ENCODE measurements around the gene MVB12A. TPM values are rescaled to one million over a fixed set of nuclear protein-coding genes. Genes with fewer than 3 reads are reported as not detected.

MVB12A gene
- total and polyA plus RNA-seq, 9 of the 15 experiments (the other 6 are each of a cell fraction or from before 2014, with no cell fraction given) = 1.2 to 46.2 (median 22.4) TPM

- TF ChIP-seq CHD4 (IDR thresholded peaks at IDR 0.05; ENCODE audit: insufficient read depth, insufficient replicate concordance, low read depth, low read length, poor library complexity, severe bottlenecking) (peak; percentile 64), PCBP1 (IDR thresholded peaks at IDR 0.05; ENCODE audit: low read depth, low read length, poor library complexity, severe bottlenecking) (no peak), HDGF (IDR thresholded peaks at IDR 0.05) (peak; percentile 99), ZBED1 (IDR thresholded peaks at IDR 0.05) (no peak), FOXO4 (CRISPR knock-in tag; IDR thresholded peaks at IDR 0.05) (no peak), ZZZ3 (IDR thresholded peaks at IDR 0.05) (no peak), GABPB1 (CRISPR knock-in tag; IDR thresholded peaks at IDR 0.05) (peak; percentile 79), ZNF79 (CRISPR knock-in tag; IDR thresholded peaks at IDR 0.05; ENCODE audit: low read depth) (no peak), ZNF830 (CRISPR knock-in tag; IDR thresholded peaks at IDR 0.05) (peak; percentile 79; the same call in 1 of the 2 replicates), TBP (optimal IDR thresholded peaks at IDR 0.05; ENCODE audit: low read depth, low read length) (no peak), LEF1 (IDR thresholded peaks at IDR 0.05) (no peak), ARID1B (IDR thresholded peaks at IDR 0.05) (peak; percentile 63), ZNF121 (CRISPR knock-in tag; conservative IDR thresholded peaks at IDR 0.05) (peak; percentile 99)
- TF ChIP-seq, protein P1, sequence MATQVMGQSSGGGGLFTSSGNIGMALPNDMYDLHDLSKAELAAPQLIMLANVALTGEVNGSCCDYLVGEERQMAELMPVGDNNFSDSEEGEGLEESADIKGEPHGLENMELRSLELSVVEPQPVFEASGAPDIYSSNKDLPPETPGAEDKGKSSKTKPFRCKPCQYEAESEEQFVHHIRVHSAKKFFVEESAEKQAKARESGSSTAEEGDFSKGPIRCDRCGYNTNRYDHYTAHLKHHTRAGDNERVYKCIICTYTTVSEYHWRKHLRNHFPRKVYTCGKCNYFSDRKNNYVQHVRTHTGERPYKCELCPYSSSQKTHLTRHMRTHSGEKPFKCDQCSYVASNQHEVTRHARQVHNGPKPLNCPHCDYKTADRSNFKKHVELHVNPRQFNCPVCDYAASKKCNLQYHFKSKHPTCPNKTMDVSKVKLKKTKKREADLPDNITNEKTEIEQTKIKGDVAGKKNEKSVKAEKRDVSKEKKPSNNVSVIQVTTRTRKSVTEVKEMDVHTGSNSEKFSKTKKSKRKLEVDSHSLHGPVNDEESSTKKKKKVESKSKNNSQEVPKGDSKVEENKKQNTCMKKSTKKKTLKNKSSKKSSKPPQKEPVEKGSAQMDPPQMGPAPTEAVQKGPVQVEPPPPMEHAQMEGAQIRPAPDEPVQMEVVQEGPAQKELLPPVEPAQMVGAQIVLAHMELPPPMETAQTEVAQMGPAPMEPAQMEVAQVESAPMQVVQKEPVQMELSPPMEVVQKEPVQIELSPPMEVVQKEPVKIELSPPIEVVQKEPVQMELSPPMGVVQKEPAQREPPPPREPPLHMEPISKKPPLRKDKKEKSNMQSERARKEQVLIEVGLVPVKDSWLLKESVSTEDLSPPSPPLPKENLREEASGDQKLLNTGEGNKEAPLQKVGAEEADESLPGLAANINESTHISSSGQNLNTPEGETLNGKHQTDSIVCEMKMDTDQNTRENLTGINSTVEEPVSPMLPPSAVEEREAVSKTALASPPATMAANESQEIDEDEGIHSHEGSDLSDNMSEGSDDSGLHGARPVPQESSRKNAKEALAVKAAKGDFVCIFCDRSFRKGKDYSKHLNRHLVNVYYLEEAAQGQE (IDR thresholded peaks at IDR 0.05; ENCODE audit: borderline replicate concordance) = peak; percentile 88
- TF ChIP-seq, protein P1 (CRISPR knock-in tag; IDR thresholded peaks at IDR 0.05; ENCODE audit: low read depth) = peak; percentile 63; the same call in 1 of the 2 replicates
- TF ChIP-seq, protein P2, sequence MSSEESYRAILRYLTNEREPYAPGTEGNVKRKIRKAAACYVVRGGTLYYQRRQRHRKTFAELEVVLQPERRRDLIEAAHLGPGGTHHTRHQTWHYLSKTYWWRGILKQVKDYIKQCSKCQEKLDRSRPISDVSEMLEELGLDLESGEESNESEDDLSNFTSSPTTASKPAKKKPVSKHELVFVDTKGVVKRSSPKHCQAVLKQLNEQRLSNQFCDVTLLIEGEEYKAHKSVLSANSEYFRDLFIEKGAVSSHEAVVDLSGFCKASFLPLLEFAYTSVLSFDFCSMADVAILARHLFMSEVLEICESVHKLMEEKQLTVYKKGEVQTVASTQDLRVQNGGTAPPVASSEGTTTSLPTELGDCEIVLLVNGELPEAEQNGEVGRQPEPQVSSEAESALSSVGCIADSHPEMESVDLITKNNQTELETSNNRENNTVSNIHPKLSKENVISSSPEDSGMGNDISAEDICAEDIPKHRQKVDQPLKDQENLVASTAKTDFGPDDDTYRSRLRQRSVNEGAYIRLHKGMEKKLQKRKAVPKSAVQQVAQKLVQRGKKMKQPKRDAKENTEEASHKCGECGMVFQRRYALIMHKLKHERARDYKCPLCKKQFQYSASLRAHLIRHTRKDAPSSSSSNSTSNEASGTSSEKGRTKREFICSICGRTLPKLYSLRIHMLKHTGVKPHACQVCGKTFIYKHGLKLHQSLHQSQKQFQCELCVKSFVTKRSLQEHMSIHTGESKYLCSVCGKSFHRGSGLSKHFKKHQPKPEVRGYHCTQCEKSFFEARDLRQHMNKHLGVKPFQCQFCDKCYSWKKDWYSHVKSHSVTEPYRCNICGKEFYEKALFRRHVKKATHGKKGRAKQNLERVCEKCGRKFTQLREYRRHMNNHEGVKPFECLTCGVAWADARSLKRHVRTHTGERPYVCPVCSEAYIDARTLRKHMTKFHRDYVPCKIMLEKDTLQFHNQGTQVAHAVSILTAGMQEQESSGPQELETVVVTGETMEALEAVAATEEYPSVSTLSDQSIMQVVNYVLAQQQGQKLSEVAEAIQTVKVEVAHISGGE (CRISPR knock-in tag; IDR thresholded peaks at IDR 0.05) = 0 out of 6 replicates have a peak, but pooled peaks of 1 of the 3 experiments have one; percentile 32
Observed at GRCh38 chr19:17394891-17395415, 24.9 kb upstream of the MVB12A start (continued).
